SK-N-SH (cell line): ENCODE results near the gene RANGAP1. TPM values are rescaled to one million over a fixed set of nuclear protein-coding genes. Genes with fewer than 3 reads are reported as not detected.

ENCODE experiments used
- CTCF ChIA-PET: fragments of 300-600, 350-600 bp; formaldehyde crosslinking; extraction: SDS; loops from one replicate; lab custom pipeline; 2021; lab: Yijun Ruan, JAX
- POLR2A ChIA-PET: fragments of 350-600 bp; sonication (Branson Sonifier 250); formaldehyde crosslinking; extraction: SDS; loops from one replicate; lab custom pipeline; 2020; ENCODE audit warnings: antibody characterized with exemption, inconsistent platforms; lab: Yijun Ruan, JAX
- DNase-seq: peaks from one replicate; pipeline ENCODE4 v3.0.0; 2012
- H2AFZ ChIP-seq: fragments of 200-600 bp; sonication (generic); 2 replicates; pipeline ENCODE4 v1.8.1; 2016; ENCODE audit warnings: antibody characterized with exemption, mild to moderate bottlenecking, low read depth
- H3F3A ChIP-seq: fragments of 200-600 bp; sonication (generic); replicated peaks from 2 replicates; pipeline ENCODE3; 2016; ENCODE audit warnings: antibody characterized with exemption, mild to moderate bottlenecking; ENCODE audit not compliant: insufficient read depth
- H3K27ac ChIP-seq, 2 experiments: fragments of 200-500 bp in 1 of 2; fragments of 200-600 bp in 1 of 2; sonication (Bioruptor generic) in 1 of 2; sonication (generic), shearing (Covaris generic) in 1 of 2; 2 replicates each; pipeline versions ENCODE4 v1.5.1 to v1.6.1; 2014 to 2016; ENCODE audit warnings: low read depth in 2 of 2, inconsistent platforms in 1 of 2, low read length in 1 of 2, mild to moderate bottlenecking in 1 of 2, mixed read lengths in 1 of 2
- H3K27me3 ChIP-seq: fragments of 200-600 bp; sonication (generic), shearing (Covaris generic); 2 replicates; pipeline ENCODE4 v1.6.1; 2016; ENCODE audit warnings: mixed run types; ENCODE audit not compliant: insufficient read depth
- H3K36me3 ChIP-seq, 2 experiments: fragments of 200-500 bp in 1 of 2; fragments of 200-600 bp in 1 of 2; sonication (Bioruptor generic) in 1 of 2; sonication (generic) in 1 of 2; replicated peaks in 1 of 2; 2 replicates each; pipeline versions ENCODE3 to v1.5.1; 2014 to 2016; ENCODE audit warnings: low read length in 1 of 2, mild to moderate bottlenecking in 1 of 2; ENCODE audit not compliant: insufficient read depth in 2 of 2, control insufficient read depth in 1 of 2
- H3K4me1 ChIP-seq, 2 experiments: fragments of 200-500 bp in 1 of 2; fragments of 200-600 bp in 1 of 2; sonication (Bioruptor generic) in 1 of 2; sonication (generic), shearing (Covaris generic) in 1 of 2; 2 replicates each; pipeline versions ENCODE4 v1.5.1 to v1.6.1; 2014 to 2016; ENCODE audit warnings: low read depth in 1 of 2, low read length in 1 of 2, mixed run types in 1 of 2; ENCODE audit not compliant: insufficient read depth in 2 of 2, control insufficient read depth in 1 of 2
- H3K4me2 ChIP-seq: fragments of 200-600 bp; sonication (generic), shearing (Covaris generic); 2 replicates; pipeline ENCODE4 v1.6.1; 2017; ENCODE audit warnings: mixed run types
- H3K4me3 ChIP-seq, 2 experiments: fragments of 200-500 bp in 1 of 2; fragments of 200-600 bp in 1 of 2; sonication (Bioruptor generic) in 1 of 2; sonication (generic), shearing (Covaris generic) in 1 of 2; 2 replicates each; pipeline versions ENCODE4 v1.5.1 to v1.8.1; 2014 to 2016; ENCODE audit warnings: low read depth in 2 of 2, inconsistent platforms in 1 of 2, low read length in 1 of 2, mild to moderate bottlenecking in 1 of 2, mixed read lengths in 1 of 2, moderate library complexity in 1 of 2
- H3K79me2 ChIP-seq: fragments of 200-600 bp; sonication (generic); 2 replicates; pipeline ENCODE4 v1.8.1; 2017; ENCODE audit warnings: mild to moderate bottlenecking; ENCODE audit not compliant: insufficient read depth
- H3K9ac ChIP-seq: fragments of 200-600 bp; sonication (generic); 2 replicates; pipeline ENCODE4 v1.6.1; 2017; ENCODE audit warnings: mixed run types
- H3K9me2 ChIP-seq: fragments of 200-600 bp; sonication (generic); 2 replicates; pipeline ENCODE4 v1.6.1; 2017; ENCODE audit warnings: mixed run types
- H3K9me3 ChIP-seq: fragments of 200-600 bp; sonication (generic); 2 replicates; pipeline ENCODE4 v1.6.1; 2017; ENCODE audit warnings: mixed run types, mild to moderate bottlenecking, moderate library complexity
- H4K20me1 ChIP-seq: fragments of 200-600 bp; sonication (generic); 2 replicates; pipeline ENCODE4 v1.6.1; 2017; ENCODE audit warnings: mild to moderate bottlenecking, mixed run types; ENCODE audit not compliant: insufficient read depth
- FOSL2 ChIP-seq: IDR thresholded peaks from 2 replicates; pipeline ENCODE4 v1.4.0; 2012; ENCODE audit warnings: low read depth, mild to moderate bottlenecking, moderate library complexity, borderline replicate concordance
- MEF2A ChIP-seq: IDR thresholded peaks from 2 replicates; pipeline ENCODE4 v1.4.0; 2012; ENCODE audit warnings: low read depth, borderline replicate concordance
- PBX3 ChIP-seq: IDR thresholded peaks from 2 replicates; pipeline ENCODE4; 2012
- POLR2AphosphoS5 ChIP-seq: IDR thresholded peaks from 2 replicates; pipeline ENCODE4 v1.6.1; 2012; ENCODE audit warnings: low read depth, low read length
- RCOR1 ChIP-seq: fragments of 150-350 bp; IDR thresholded peaks from 2 replicates; pipeline ENCODE4 v1.6.1; 2017; ENCODE audit warnings: antibody characterized with exemption, low read length
- RFX5 ChIP-seq: IDR thresholded peaks from 2 replicates; pipeline ENCODE4 v1.6.1; 2012; ENCODE audit warnings: mild to moderate bottlenecking, improper control_type of control experiment, low read length
- SIN3A ChIP-seq: IDR thresholded peaks from 2 replicates; pipeline ENCODE4 v1.6.1; 2012; ENCODE audit warnings: low read depth, mild to moderate bottlenecking, low read length, moderate library complexity, borderline replicate concordance
- SMC3 ChIP-seq: IDR thresholded peaks from 2 replicates; pipeline ENCODE4 v1.6.1; 2012; ENCODE audit warnings: low read depth, low read length, improper control_type of control experiment
- TEAD4 ChIP-seq: IDR thresholded peaks from 2 replicates; pipeline ENCODE4 v1.4.0; 2012; ENCODE audit warnings: mild to moderate bottlenecking, borderline replicate concordance; ENCODE audit not compliant: insufficient read depth
- YY1 ChIP-seq: IDR thresholded peaks from 2 replicates; pipeline ENCODE4 v1.4.0; 2012; ENCODE audit warnings: low read depth, mild to moderate bottlenecking
- WGBS: methylation state at CpG from one replicate; pipeline ENCODE4 v1.1.6; 2017; ENCODE audit warnings: low lambda C conversion rate; 5-methylcytosine and 5-hydroxymethylcytosine counted together
- polyA plus RNA-seq, 3 experiments: library from polyadenylated mRNA; depleted of rRNA; stranded (reverse); fragments of >200 nt; gene quantifications; 2 replicates each; pipeline ENCODE4 v1.2.3, GENCODE V29; 2012

Gene RANGAP1
- polyA plus RNA-seq, 1 of the 3 experiments (the other 2 are of a cell fraction) = 67.1 TPM

DNA sequence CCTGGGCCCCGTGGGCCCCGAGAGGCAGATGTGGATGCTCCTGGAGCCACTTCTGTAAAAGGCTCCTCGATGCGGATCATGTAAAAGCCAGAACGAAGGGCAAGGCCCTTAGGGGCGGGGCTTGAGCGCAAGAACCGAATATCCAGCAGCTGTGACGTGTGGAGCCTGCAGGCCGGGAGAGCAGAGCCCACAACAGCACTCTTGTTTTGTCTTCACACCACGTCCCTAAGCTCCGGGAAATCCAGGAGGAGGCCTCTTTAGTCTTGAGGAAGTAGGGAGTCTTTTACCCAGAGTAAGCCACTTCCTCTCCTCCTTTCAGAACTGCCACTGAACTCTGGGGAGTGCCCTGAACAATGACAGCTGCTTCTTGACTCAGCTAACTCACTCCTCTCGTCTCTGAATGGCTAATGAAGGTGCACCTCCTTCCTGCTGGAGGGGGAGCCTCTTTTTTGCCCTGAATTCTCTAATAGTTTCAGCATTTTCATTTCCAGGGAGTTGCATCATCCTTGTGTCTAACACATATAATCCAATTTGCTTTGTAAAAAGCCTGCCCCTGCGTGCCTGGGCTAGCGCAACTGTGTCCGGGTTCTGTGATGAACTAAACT, 68.3 kb downstream of the RANGAP1 start:
- ChIA-PET CTCF (no interaction called here), POLR2A (no interaction called here)
- H3K27me3 ChIP-seq = no peaks in the 10 kb centered on the region
- H3K9me3 ChIP-seq = no peaks in the 10 kb centered on the region
- no peak overlapping the region for H2AFZ ChIP-seq
- DNase-seq = no peak
- H3K9ac ChIP-seq = no peak overlapping the region
- no peaks in the 10 kb centered on the region for H3K4me1 ChIP-seq
- H3K36me3 ChIP-seq = peaks cover 0 to 12% of the 10 kb centered on the region in 2 experiments
- H3K79me2 ChIP-seq = no peaks in the 10 kb centered on the region
- H3K4me2 ChIP-seq = no peak overlapping the region
- WGBS = 61% methylated on average over 4 of the region's 16 CpGs
- no peaks in the 10 kb centered on the region for H3F3A ChIP-seq
- H3K9me2 ChIP-seq = no peaks in the 10 kb centered on the region
- no peak overlapping the region for H3K4me3 ChIP-seq
- no peak for TF ChIP-seq PBX3
- TF ChIP-seq SMC3 = no peak
- no peak for TF ChIP-seq FOSL2
- TF ChIP-seq YY1 = no peak
- TF ChIP-seq, all 33 proteins: peak for 0
- no peaks in the 10 kb centered on the region for H4K20me1 ChIP-seq
- no peak overlapping the region; a peak in 1 of 4 replicates for H3K27ac ChIP-seq

- Histone ChIP-seq H3K9me2 (no peaks in the 10 kb centered on the region), H3K36me3 (peaks cover 0 to 12% of the 10 kb centered on the region in 2 experiments), H3K4me1 (no peaks in the 10 kb centered on the region), H3K9me3 (no peaks in the 10 kb centered on the region), H3K9ac (no peak overlapping the region), H4K20me1 (no peaks in the 10 kb centered on the region), H3K27me3 (no peaks in the 10 kb centered on the region), H3F3A (no peaks in the 10 kb centered on the region), H2AFZ (no peak overlapping the region), H3K4me3 (no peak overlapping the region), H3K79me2 (no peaks in the 10 kb centered on the region), H3K27ac (no peak overlapping the region), H3K4me2 (no peak overlapping the region)
- TF ChIP-seq SIN3A (no peak), SMC3 (no peak)
- 98% methylated on average over 5 of the region's 13 CpGs for WGBS
- CTCF ChIA-PET = no interaction called here
- DNase-seq = no peak
- POLR2A ChIA-PET = no interaction called here
Observed at GRCh38 chr22:41216984-41217383, 69.0 kb downstream of the RANGAP1 start.

DNA sequence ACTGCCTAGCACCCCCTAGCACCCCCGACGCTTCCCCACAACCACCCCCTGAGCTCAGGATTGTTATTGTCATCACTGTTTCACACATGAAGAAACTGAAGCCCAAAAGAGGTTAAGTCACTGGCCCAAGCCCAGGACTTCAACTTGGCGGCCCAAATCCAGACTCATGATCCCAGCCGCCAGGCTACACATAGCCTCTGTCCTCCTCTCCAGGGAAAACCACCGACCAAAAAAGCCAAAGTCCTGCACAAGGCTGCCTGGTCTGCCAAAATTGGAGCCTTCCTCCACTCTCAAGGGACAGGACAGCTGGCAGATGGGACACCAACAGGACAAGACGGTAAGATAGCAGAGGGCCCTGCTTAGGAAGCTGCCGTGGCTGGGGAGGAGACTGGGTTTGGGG, 70.1 kb downstream of the RANGAP1 start:
- Histone ChIP-seq H3K36me3 (peaks cover 0 to 10% of the 10 kb centered on the region in 2 experiments), H3K27ac (no peak overlapping the region), H3K4me2 (no peak overlapping the region), H2AFZ (no peak overlapping the region), H3F3A (no peaks in the 10 kb centered on the region), H3K9ac (no peak overlapping the region), H3K4me3 (no peak overlapping the region), H3K9me2 (no peaks in the 10 kb centered on the region), H3K27me3 (no peaks in the 10 kb centered on the region), H3K9me3 (no peaks in the 10 kb centered on the region), H3K4me1 (no peaks in the 10 kb centered on the region), H4K20me1 (no peaks in the 10 kb centered on the region), H3K79me2 (no peaks in the 10 kb centered on the region)
- WGBS = 94% methylated on average over 3 of the region's 7 CpGs
- CTCF ChIA-PET = no interaction called here
- no peak for DNase-seq
- TF ChIP-seq RFX5 (no peak), PBX3 (no peak), MEF2A (no peak), YY1 (no peak), POLR2AphosphoS5 (no peak), TEAD4 (no peak), RCOR1 (no peak)
- POLR2A ChIA-PET = no interaction called here
